ENCODE results near the gene FLOT1. TPM values are rescaled to one million over a fixed set of nuclear protein-coding genes. Genes with fewer than 3 reads are reported as not detected.

FLOT1 gene
- total and polyA plus RNA-seq, 2 of the 4 experiments (the other 2 are of a cell fraction), result 96.2 to 162 TPM

- Histone ChIP-seq H2AK5ac (ENCODE audit: low read depth, low read length) (peak overlapping the region; percentile 73; the same call in 1 of the 2 replicates), H3K4me2 (ENCODE audit: low read depth, low read length) (no peak overlapping the region), H2AK9ac (replicated peaks; ENCODE audit: low read depth, low read length, poor library complexity) (no peak overlapping the region), H4K8ac (ENCODE audit: low read depth in 2 of 2, low read length in 2 of 2) (peak overlapping the region in 1 of 2 experiments; percentile 41; a peak in 1 of 4 replicates), H2BK5ac (ENCODE audit: low read depth, low read length, poor library complexity, severe bottlenecking) (peak overlapping the region; percentile 99), H3K79me1 (ENCODE audit: low read depth in 1 of 2, low read length in 2 of 2) (peaks cover 0 to 34% of the 10 kb centered on the region in 2 experiments; a peak in 2 of 4 replicates), H3K9me1 (ENCODE audit: insufficient read depth, low read length) (peaks cover 30% of the 10 kb centered on the region), H2BK20ac (ENCODE audit: low read depth, low read length) (peak overlapping the region; percentile 65; the same call in 1 of the 2 replicates), H4K20me1 (ENCODE audit: insufficient read depth, low read length) (peaks cover 5% of the 10 kb centered on the region; the same call in 1 of the 2 replicates), H3K27ac (ENCODE audit: insufficient read depth, low read length) (no peak overlapping the region), H2BK120ac (ENCODE audit: low read depth, low read length) (peak overlapping the region; percentile 59; the same call in 1 of the 2 replicates), H2AFZ (replicated peaks; ENCODE audit: low read length, poor library complexity) (no peak overlapping the region), H3K56ac (ENCODE audit: extremely low read depth, insufficient read depth, low read length) (no peak overlapping the region), H3K9me3 (ENCODE audit: control insufficient read depth, insufficient read depth, low read length) (no peaks in the 10 kb centered on the region), H4K91ac (ENCODE audit: insufficient read depth, low read depth, low read length) (peak overlapping the region; percentile 58; the same call in 1 of the 2 replicates), H3K4me3 (ENCODE audit: insufficient read depth, low read depth, low read length) (no peak overlapping the region), H3K23ac (ENCODE audit: low read depth, low read length) (no peak overlapping the region), H4K5ac (ENCODE audit: low read depth, low read length) (no peak overlapping the region), H2BK15ac (ENCODE audit: low read depth, low read length) (peak overlapping the region; percentile 62; the same call in 1 of the 3 replicates), H3K9ac (ENCODE audit: low read depth, low read length) (no peak overlapping the region), H3K4me1 (ENCODE audit: control insufficient read depth, insufficient read depth, low read length) (peaks cover 21% of the 10 kb centered on the region), H3K18ac (ENCODE audit: low read depth, low read length) (peak overlapping the region; percentile 44; the same call in 1 of the 2 replicates), H3K14ac (replicated peaks; ENCODE audit: low read depth, low read length) (peak overlapping the region; percentile 52), H3K36me3 (ENCODE audit: control insufficient read depth, insufficient read depth, low read length) (no peaks in the 10 kb centered on the region), H3K4ac (ENCODE audit: low read depth, low read length) (peak overlapping the region; percentile 84), H3K27me3 (ENCODE audit: control insufficient read depth, insufficient read depth, low read length) (no peaks in the 10 kb centered on the region)
- TF ChIP-seq CHD1 (IDR thresholded peaks at IDR 0.05; ENCODE audit: low read depth, low read length) (no peak), RCOR1 (IDR thresholded peaks at IDR 0.05; ENCODE audit: insufficient replicate concordance, low read length) (no peak), USF2 (IDR thresholded peaks at IDR 0.05; ENCODE audit: low read depth, low read length) (no peak), NFE2L2 (IDR thresholded peaks at IDR 0.05; ENCODE audit: low read depth, low read length) (no peak), POLR2A (IDR thresholded peaks at IDR 0.05; ENCODE audit: low read depth, low read length) (no peak), CTCF (conservative IDR thresholded peaks at IDR 0.05; ENCODE audit: low read depth, low read length) (no peak)
- intact Hi-C loops (cut with micrococcal nuclease) (no loop called here), dilution Hi-C loops (cut with HindIII; ENCODE audit: low sequenced_read_pairs, unreplicated experiment) (no loop called here), in situ Hi-C loops (cut with MboI; ENCODE audit: low sequenced_read_pairs) (no loop called here)
- no peak for ATAC-seq (ENCODE audit: low read depth)
- POLR2A ChIA-PET (ENCODE audit: unreplicated experiment), result no interaction called here
- DNase-seq, result no peak
- WGBS, 2 experiments (ENCODE audit: extremely low coverage in 2 of 2, insufficient read length in 1 of 2), result 70% methylated on average over 2 of the region's 8 CpGs; no CpG with 5 or more reads in 1 of the 2 experiments
- CTCF ChIA-PET, result no interaction called here
- BruUV-seq (replicated peaks), result no TSS peak
Observed at GRCh38 chr6:30760549-30760948, 18.1 kb upstream of the FLOT1 start.
